Activated T-helper 1 cell treated with anti-CD3 and anti-CD28 coated beads, Interleukin-12 subunit alpha, Interleukin-12 subunit beta, Interleukin-2, Interleukin-4 antibody, amounts not matched to agents 30 ng/mL and 10 ng/mL and 1 ng/mL, durations not matched to agents 14 hours and 24 hours and 36 hours (primary cell): ENCODE data around the gene ZNF516. TPM values are rescaled to one million over a fixed set of nuclear protein-coding genes. Genes with fewer than 3 reads are reported as not detected.
"Not testable (repeated sequence)": the region's sequence is repeated elsewhere in the genome, so short reads cannot be mapped to it uniquely, and the experiment has no call there.

Experiments used
- DNase-seq: peaks from one replicate; pipeline ENCODE4 v3.0.0; 2021; ENCODE audit warnings: low spot score
- H3K27ac Mint-ChIP-seq: one replicate; pipeline ENCODE4 v1.8.0; 2021; ENCODE audit warnings: mild to moderate bottlenecking, mixed read lengths
- H3K27me3 Mint-ChIP-seq: one replicate; pipeline ENCODE4 v1.8.0; 2022; ENCODE audit warnings: mild to moderate bottlenecking, moderate library complexity, mixed read lengths; ENCODE audit not compliant: insufficient read depth
- H3K36me3 Mint-ChIP-seq: one replicate; pipeline ENCODE4 v1.8.0; 2021; ENCODE audit warnings: low read depth, mixed read lengths
- H3K4me1 Mint-ChIP-seq: one replicate; pipeline ENCODE4 v1.8.0; 2021; ENCODE audit warnings: low read depth, mixed read lengths
- H3K4me3 Mint-ChIP-seq: one replicate; pipeline ENCODE4 v1.8.0; 2021; ENCODE audit warnings: mild to moderate bottlenecking, moderate library complexity, mixed read lengths
- H3K9me3 Mint-ChIP-seq: one replicate; pipeline ENCODE4 v1.8.0; 2021; ENCODE audit warnings: mixed read lengths
- intact Hi-C: fragments of 100-400 bp; cut with micrococcal nuclease; formaldehyde crosslinking; loops from one replicate; pipeline ENCODE4 v1.15.1; 2024
- total RNA-seq: library from RNA; stranded (reverse); gene quantifications from 2 replicates; pipeline ENCODE4 v1.2.3, GENCODE V29; 2022

ZNF516 gene
- total RNA-seq, 1 donor from 2014 or later, result 2.0 TPM

DNA sequence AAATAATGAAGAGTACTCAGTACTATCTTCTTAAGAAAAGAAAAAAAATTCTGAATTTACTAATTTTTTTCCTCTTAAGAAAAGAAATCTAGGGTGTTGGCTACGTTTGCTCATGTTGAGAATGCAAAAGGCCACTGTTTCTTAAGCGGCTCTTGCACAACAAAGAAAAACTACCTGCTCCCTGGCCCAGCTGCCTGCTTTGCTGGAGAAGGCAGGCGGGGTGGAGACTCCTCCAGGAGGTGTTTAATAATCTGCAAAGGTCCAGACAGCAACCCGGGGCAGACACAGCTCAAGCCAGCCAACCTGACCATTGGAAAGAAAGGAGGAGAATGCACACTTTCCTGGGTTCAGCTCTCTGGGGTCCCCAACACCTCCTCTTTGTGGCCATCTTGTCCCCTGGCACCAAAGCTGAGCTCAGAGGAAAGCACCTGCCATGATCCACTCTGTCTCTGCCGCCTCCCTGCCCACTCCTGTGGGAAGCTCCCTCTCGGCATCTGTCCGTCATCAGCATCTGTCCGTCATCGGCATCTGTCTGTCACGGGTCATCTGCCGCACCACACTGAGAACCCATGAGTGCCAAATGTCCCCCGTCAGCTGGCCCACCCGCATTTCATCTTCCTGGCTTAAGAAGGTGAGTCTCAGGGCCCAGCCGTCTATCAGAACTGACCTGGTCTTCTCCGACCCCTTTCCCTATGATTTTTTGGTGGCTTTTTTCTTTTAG, 11.9 kb downstream of the ZNF516 start:
- Mint-ChIP-seq H3K4me3 (no peak overlapping the region), H3K9me3 (no peaks in the 10 kb centered on the region), H3K36me3 (no peaks in the 10 kb centered on the region), H3K27me3 (peaks cover 17% of the 10 kb centered on the region), H3K27ac (no peak overlapping the region), H3K4me1 (no peaks in the 10 kb centered on the region)
- DNase-seq, result no peak
- intact Hi-C loops, result no loop called here

DNA sequence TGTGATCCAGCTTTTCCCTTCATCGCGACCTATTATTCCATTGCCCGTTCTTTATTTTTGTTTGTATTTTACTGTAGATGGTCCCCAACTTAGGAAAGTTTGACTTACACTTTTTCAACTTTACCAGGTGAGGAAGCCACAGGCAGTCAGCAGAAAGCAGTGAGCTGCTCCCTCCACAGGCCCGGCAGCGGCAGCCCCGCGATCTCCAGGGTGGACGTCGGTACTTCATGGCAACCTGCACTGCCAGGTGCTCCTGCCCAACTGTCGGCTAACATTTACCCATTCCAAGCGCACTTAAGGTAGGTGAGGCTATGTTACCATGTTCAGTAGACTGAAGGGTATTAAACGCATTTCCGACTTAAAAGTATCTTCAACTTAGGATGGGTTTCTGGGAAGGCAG, 12.8 kb downstream of the ZNF516 start:
- intact Hi-C loops, result no loop called here
- Mint-ChIP-seq H3K27me3 (peaks cover 12% of the 10 kb centered on the region), H3K9me3 (no peaks in the 10 kb centered on the region)

DNA sequence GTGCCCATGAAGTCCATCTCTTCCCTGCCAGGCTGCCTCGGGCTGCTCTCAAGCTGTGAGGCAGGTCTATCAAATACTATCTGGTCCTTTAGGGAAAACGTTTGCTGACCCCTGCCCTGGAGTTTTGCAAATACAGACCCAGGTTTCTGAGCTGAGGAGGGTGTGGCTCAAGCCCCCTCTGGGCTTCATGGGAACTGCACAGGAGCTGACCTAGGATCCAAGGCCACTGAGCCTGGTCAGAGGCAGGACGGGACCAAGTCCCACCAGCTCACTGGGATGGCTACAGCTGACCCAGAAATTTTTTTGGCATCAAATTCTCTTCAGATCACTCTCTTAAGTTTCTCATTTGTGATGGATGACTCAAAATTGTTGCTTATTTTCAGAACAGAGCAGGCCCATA, 14.1 kb downstream of the ZNF516 start:
- intact Hi-C loops, result no loop called here
- no peak for DNase-seq
- H3K27me3 Mint-ChIP-seq, result peaks cover 13% of the 10 kb centered on the region
- no peaks in the 10 kb centered on the region for H3K9me3 Mint-ChIP-seq
- no peak overlapping the region for H3K27ac Mint-ChIP-seq
- H3K4me3 Mint-ChIP-seq, result no peak overlapping the region
- no peaks in the 10 kb centered on the region for H3K36me3 Mint-ChIP-seq
- H3K4me1 Mint-ChIP-seq, result peaks cover 11% of the 10 kb centered on the region

More for the DNA sequence above, 12.8 kb downstream of the ZNF516 start:
- H3K36me3 Mint-ChIP-seq, result no peaks in the 10 kb centered on the region
- H3K27ac Mint-ChIP-seq, result no peak overlapping the region
- peaks cover 5% of the 10 kb centered on the region for H3K4me1 Mint-ChIP-seq
- no peak overlapping the region for H3K4me3 Mint-ChIP-seq
- no peak for DNase-seq

DNA sequence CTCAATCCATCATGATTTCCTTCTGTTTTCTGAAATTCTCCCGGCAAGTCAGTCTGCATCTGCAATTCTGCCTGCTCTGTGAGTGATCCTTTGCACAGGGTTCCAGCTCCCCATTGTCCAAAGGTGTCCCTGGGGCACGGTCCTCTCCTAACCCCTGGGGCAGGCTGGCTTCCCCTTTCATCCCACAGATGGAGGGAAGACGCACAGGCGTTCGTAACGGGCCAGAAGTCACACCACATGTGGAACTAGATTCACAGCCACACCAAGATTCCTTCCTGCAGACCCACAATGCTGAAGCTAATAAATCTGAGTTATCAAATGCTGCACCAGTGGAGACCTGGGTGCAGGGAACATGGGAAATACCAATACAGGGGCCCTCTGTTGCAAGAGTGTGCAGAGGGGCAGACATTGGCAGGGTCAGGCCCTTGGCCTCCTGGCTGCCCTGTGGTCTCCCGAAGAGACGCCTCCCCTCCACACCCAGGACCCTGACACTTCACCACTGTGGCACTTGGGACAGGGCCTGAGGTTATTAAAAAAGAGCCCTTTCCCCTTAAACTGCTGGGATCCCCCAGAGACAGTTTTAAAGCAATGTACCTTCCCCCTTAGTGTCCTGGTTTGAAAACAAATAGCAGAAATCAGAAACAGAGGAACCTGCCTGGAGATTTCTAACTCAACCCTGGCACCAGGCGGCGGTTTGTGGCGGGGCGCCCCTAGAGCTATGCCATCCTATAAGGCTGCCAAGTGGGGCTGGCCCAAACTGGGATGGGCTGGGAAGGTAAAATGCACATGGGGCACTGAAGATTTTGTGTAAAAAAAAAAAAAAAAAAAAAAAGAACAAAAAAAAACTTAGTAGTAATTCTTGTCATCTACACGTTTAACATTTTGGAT, 15.4 kb downstream of the ZNF516 start:
- H3K9me3 Mint-ChIP-seq, result no peaks in the 10 kb centered on the region
- no peak for DNase-seq
- H3K27ac Mint-ChIP-seq, result no peak overlapping the region
- H3K36me3 Mint-ChIP-seq, result no peaks in the 10 kb centered on the region
- no peak overlapping the region for H3K4me3 Mint-ChIP-seq
- intact Hi-C loops, result no loop called here
- peaks cover 16% of the 10 kb centered on the region for H3K4me1 Mint-ChIP-seq
- peaks cover 17% of the 10 kb centered on the region for H3K27me3 Mint-ChIP-seq

DNA sequence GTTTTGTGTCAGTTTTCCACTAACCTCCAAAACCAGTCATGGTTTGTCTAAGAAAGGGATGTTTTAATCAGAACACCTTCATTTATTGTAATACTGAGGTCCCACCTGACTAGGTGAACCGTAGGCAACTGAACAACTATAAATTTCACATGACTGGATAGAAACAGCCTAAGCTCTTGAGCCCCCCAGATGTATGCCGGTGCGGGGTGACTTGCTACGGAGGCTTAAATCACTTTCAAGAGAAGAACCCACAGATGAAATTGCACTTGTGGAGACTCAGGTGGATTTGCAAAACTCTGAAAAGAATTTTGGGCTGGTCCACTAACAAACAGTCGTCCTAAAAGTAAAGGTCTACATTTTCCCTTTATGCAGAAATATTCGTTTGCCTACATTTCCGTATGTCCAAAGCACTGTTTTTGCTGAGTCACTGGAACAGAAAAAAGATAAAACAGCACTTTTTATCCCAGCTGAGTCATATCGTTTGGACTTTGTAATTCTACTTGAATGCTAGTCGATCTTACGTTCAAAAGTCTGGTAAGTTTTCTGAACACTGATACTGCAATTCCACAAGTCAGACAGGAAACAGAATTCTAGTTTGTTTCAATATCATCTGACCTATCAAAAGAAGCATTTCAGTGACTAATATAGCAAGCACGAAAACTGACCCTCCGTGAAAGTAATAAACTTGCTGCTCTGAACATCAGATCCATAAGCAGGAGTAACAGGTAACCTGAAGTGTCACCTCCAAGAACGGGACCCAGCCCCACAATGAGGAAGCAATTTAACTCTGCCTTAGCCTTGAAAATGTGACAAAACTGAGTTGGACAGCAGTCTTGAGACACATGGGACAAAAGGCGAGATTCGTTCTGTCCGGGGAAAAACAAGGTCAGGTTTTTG, 18.1 kb downstream of the ZNF516 start:
- Mint-ChIP-seq H3K9me3 (no peaks in the 10 kb centered on the region), H3K4me3 (no peak overlapping the region), H3K27me3 (peaks cover 18% of the 10 kb centered on the region), H3K4me1 (peaks cover 18% of the 10 kb centered on the region), H3K27ac (no peak overlapping the region), H3K36me3 (no peaks in the 10 kb centered on the region)
- no peak for DNase-seq
- intact Hi-C loops, result no loop called here

DNA sequence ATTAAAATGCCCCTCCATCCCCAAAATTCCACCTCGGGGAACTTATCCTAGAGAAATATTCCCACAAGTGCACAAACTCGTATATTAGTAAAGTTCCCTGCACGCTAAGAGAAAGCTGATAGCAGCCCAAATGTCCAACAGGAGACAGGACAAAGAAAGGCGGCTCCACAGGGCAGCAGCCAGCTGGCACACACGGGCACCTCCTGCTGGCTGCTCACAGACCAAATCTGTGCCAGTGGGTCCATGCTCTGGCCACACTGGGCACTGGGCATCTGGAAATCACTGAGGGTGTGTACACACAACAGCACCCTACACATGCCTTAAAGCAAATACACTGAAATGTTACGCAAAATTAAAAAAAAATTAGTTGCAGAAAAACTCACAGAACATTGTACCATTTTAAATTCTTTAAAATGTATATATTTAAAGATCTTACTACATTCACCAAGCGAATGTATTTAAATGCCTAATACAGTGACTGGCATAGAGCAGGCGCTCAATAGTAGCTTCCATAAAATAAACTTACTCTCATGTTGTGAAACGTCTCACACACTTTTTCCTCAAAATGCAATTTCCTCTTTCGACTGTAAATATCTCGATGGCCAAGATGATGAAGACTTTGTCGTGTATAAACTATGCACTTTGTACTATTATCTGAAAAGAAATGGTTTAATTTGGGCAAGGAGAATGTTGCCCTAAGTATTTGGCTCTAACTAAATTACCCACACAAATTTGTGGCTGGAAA, 19.4 kb downstream of the ZNF516 start:
- no peaks in the 10 kb centered on the region for H3K36me3 Mint-ChIP-seq
- no peaks in the 10 kb centered on the region for H3K9me3 Mint-ChIP-seq
- H3K27ac Mint-ChIP-seq, result no peak overlapping the region
- intact Hi-C loops, result no loop called here
- H3K4me1 Mint-ChIP-seq, result peaks cover 18% of the 10 kb centered on the region
- no peak overlapping the region for H3K4me3 Mint-ChIP-seq
- no peak for DNase-seq
- H3K27me3 Mint-ChIP-seq, result peaks cover 18% of the 10 kb centered on the region

DNA sequence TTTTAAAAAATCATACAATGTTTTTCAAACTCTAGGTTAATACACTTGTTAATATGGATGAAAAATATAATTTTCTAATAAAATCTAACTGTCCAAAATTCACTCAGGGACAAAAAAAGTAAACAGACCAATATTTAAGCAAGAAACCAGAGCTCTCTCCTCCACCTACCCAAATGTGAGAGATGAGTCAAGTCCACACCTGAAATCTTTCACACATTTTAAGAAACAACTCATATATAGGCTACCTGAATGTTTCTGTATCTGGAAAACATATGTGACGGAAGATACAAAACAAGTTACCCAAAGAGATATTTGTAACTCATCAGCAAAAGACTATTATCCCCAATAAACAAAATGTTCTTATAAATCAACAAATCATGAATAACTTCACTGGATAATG, 20.2 kb downstream of the ZNF516 start:
- no peak overlapping the region for H3K27ac Mint-ChIP-seq
- peaks cover 18% of the 10 kb centered on the region for H3K4me1 Mint-ChIP-seq
- H3K9me3 Mint-ChIP-seq, result no peaks in the 10 kb centered on the region
- peaks cover 18% of the 10 kb centered on the region for H3K27me3 Mint-ChIP-seq
- H3K36me3 Mint-ChIP-seq, result no peaks in the 10 kb centered on the region
- intact Hi-C loops, result no loop called here
- no peak overlapping the region for H3K4me3 Mint-ChIP-seq
- no peak for DNase-seq

DNA sequence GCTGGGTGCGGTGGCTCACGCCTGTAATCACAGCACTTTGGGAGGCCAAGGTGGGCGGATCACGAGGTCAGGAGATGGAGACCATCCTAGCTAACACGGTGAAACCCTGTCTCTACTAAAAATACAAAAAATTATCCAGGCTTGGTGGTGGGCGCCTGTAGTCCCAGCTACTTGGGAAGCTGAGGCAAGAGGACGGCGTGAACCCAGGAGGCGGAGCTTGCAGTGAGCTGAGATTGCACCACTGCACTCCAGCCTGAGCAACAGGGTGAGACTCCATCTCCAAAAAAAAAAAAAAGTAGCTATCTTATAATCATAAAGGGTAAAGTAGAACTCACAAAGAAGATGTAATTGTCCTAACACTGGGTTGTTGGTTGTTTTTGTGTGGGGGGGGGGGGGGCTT, 21.5 kb downstream of the ZNF516 start:
- intact Hi-C loops, H3K9me3 Mint-ChIP-seq, H3K27ac Mint-ChIP-seq, DNase-seq, H3K4me3 Mint-ChIP-seq, H3K36me3 Mint-ChIP-seq: not testable (repeated sequence)
- Mint-ChIP-seq H3K27me3 (peaks cover 18% of the 10 kb centered on the region), H3K4me1 (peaks cover 18% of the 10 kb centered on the region)

DNA sequence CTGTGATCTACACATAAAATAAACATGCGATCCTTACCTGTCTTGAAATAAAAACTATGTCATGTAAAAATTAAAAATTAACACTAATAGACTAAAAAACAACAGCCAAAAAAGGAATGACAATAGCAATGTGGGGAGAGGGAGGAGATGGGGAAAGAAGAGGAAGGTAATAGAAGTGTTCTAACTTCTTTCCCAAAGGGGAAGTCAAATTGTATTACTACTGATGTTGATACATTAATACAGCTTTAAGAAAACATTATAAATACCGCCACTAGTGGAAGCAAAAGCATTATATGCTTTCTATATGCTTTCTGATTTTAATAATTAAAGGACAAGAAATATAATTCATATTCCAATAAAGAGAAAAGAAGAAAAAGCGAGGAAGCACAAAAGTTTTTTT, 22.2 kb downstream of the ZNF516 start:
- intact Hi-C loops, result no loop called here
- DNase-seq, result no peak
- Mint-ChIP-seq H3K27ac (no peak overlapping the region), H3K9me3 (no peaks in the 10 kb centered on the region), H3K36me3 (no peaks in the 10 kb centered on the region), H3K4me3 (no peak overlapping the region), H3K27me3 (peaks cover 17% of the 10 kb centered on the region), H3K4me1 (peaks cover 21% of the 10 kb centered on the region)

DNA sequence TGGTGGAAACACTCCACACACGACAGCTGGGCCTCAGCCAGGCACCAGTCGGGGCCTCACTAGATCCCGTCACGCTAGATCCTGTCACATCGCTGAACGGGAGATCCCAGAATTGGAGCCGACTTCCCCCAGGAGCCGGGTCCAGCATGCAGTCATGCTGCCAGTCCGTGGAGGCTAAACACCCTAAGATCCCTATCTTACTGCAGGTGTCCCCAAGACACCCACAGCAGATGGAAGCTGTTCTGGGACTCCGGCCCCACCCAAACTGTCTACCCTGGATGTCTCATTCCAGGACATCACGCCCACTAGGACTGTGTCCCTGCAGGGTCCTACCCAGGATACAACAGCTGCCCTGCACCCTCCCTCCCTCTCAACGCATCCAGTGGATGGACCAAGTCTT, 23.4 kb downstream of the ZNF516 start:
- peaks cover 10% of the 10 kb centered on the region for H3K27me3 Mint-ChIP-seq
- H3K4me3 Mint-ChIP-seq, result no peak overlapping the region
- intact Hi-C loops, result no loop called here
- H3K9me3 Mint-ChIP-seq, result no peaks in the 10 kb centered on the region
- H3K27ac Mint-ChIP-seq, result no peak overlapping the region
- no peak for DNase-seq
- H3K36me3 Mint-ChIP-seq, result no peaks in the 10 kb centered on the region
- H3K4me1 Mint-ChIP-seq, result peaks cover 15% of the 10 kb centered on the region

DNA sequence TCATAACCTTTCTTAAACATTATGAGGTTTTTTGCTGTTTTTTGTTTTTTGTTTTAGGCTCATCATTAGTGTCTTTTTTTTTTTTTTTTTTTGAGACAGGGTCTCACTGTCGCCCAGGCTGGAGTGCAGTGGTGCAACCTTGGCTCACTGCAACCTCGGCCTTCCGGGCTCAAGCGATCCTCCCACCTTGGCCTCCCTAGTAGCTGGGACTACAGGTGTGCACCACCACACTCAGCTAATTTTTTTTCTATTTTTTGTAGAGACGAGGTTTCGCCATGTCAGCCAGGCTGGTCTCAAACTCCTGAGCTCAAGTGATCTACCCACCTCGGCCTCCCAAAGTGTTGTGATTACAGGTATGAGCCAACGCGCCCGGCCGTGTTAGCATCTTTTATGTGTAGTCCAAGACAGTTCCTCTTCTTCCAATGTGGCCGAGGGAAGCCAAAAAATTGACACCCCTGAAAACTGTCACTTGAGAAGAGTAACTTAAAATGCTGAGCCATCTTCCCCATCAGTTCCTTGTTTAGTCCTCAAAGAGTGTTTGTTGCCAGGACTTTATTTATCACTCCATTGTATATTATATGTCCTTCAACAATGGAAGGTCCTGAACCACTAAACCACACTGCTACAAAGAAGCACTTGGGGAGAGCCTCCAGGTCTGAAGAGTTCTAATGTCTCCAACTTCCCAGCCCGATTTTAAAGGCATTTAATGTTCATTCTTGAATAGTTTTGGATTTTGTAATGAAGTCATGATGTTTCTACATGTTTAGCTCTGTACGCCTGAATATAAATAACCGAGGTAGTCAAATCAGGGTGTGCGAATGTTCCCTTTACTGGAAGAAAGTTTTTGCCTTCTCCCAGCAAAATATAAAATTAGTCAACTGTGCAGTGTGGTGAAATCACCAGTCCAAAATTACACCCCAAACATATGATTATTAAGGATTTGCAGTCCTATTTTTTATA, 26.4 kb downstream of the ZNF516 start:
- no peak for DNase-seq
- Mint-ChIP-seq H3K36me3 (no peaks in the 10 kb centered on the region), H3K9me3 (no peaks in the 10 kb centered on the region), H3K27me3 (no peaks in the 10 kb centered on the region), H3K4me3 (no peak overlapping the region), H3K4me1 (peaks cover 9% of the 10 kb centered on the region), H3K27ac (no peak overlapping the region)
- intact Hi-C loops, result no loop called here
